ENCODE measurements around the gene PSMD3.

The PSMD3 gene

GRCh38 chr17:40019140-40019991, 38.8 kb downstream of the PSMD3 start:
- TF ChIP-seq GATA3 (IDR thresholded peaks at IDR 0.05; ENCODE audit: low read depth, low read length) (no peak), GATA2 (IDR thresholded peaks at IDR 0.05; ENCODE audit: low read depth, low read length) (no peak)

DNA sequence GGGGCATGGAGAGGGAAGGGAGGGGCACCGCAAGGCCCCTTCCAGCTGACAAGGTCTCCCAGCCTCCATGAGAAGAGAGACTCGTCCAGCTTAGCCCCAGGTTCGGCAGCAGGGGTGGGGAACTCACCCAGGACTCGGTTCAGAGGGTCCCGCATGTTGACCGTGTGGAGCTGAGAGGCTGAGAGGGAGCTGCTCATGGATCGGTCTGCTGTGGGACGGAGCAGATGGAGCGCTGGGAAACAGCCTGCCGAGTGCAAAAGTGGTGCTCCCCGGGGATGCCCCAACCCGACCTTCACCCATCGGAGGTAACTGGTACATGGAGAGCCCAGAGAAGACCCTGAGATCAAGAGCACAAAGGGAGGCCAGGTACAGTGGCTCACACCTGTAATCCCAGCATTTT, 39.5 kb downstream of the PSMD3 start:
- TF ChIP-seq GATA3 (IDR thresholded peaks at IDR 0.05; ENCODE audit: low read depth, low read length): no peak
- no peak for TF ChIP-seq GATA2 (IDR thresholded peaks at IDR 0.05; ENCODE audit: low read depth, low read length)

DNA sequence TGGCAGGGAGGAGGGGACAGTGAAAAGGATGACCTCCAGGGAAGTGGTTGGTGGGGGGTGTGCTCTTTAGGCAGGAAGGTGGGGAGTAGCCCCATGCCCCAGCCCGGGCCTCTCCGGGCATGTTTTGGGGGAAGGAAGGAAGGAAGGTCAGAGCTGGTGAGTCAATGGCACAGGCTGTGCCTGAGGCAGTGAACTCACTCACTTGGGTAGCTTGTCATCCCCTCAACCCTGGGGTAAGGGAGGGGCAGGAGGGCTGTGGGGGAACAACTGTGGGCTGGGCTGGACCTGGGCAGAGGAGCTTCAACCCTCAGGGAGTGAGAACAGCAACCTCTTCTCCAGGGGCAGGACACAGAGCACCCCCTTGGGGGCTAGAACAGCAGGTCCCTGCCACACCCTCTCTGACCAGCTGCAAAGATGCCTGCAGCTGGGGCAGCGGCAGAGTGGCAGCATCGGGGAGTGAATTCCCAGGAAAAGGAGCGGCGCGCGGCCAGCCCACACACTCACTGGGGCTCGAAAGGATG, 40.9 kb downstream of the PSMD3 start:
- TF ChIP-seq GATA2 (IDR thresholded peaks at IDR 0.05; ENCODE audit: low read depth, low read length) (no peak), GATA3 (IDR thresholded peaks at IDR 0.05; ENCODE audit: low read depth, low read length) (no peak)

DNA sequence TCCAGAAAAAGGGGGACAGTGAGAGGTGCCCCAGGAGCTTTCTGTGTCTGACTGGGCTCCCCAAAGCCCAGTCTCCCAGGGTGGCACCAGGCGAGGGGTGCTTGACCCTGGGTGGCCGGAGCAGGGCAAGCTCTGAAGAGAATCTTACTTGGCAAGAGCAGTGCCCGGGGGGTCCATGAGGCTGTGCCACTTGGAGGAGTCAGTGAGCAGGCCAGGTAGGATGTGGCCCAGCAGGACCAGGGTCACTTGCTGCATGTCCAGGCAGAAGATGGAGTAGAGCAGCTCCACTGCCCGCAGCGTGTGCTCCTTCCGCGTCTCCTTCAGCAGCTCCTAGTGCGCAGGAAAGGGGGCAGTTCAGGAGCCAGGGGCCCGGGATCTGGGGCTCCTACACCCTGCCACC, 41.9 kb downstream of the PSMD3 start:
- TF ChIP-seq GATA2 (IDR thresholded peaks at IDR 0.05; ENCODE audit: low read depth, low read length): no peak

DNA sequence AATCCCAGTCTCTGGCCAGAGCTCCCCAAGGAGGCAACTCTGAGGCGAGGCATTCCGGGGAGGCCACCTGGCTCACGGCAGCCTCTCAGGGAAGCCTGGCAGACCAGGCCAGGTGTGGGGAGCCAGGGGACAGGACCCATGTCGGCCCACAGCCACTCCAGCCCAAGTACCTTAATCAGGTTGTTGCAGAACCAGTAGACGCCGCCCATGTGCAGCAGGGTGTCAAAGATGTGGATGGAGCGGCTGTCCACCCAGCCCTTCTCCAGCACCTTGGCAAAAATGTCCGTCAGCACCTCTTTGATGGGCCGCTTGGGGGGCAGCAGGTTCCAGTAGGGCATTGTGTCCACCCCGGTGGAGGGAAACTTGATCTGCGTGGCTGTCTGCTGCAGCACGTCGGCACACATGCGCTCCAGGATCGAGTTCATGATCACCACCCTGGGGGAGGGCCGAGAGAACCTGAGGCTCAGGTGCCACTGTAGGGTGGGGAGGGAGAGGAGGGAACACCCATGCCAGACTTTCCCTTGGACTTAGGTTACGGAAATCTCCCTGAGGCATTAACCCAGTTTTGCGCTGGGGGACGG, 42.4 kb downstream of the PSMD3 start:
- TF ChIP-seq GATA3 (IDR thresholded peaks at IDR 0.05; ENCODE audit: low read depth, low read length) (no peak), GATA2 (IDR thresholded peaks at IDR 0.05; ENCODE audit: low read depth, low read length) (no peak)

DNA sequence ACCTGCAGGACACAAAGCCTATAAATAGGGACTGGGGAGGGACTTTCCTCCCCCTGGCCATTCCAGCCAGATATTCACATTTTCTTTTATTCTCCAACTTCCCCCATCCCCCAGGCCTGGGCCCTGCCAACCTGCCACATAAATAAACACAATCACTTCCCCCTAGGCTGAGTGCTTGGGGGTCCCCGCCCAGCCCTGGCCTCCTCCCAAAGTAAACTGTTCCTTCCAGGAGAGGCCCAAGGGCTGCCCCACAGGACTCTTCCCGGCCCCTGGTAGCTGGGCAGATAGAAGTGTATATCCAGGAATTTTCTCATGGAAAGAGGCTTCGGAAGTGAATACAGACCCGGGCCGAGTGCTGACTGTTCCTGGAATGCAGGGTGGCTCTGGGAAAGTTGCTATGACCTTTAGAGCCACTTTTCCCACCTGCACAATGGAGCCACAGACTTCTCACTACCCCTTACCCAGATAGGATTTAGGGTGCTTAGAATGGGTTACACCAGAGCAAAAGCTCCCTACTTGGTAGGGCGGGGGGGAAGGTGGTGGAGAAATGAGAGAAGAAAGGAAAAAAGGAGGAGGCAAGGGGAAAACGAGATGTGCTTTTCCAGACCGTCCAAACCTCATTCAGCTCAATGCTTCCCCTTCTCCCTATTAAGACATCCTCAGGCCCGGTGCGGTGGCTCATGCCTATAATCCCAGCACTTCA, 43.1 kb downstream of the PSMD3 start:
- TF ChIP-seq GATA3 (IDR thresholded peaks at IDR 0.05; ENCODE audit: low read depth, low read length): no peak
- no peak for TF ChIP-seq GATA2 (IDR thresholded peaks at IDR 0.05; ENCODE audit: low read depth, low read length)

- TF ChIP-seq GATA2 (IDR thresholded peaks at IDR 0.05; ENCODE audit: low read depth, low read length): no peak
- TF ChIP-seq GATA3 (IDR thresholded peaks at IDR 0.05; ENCODE audit: low read depth, low read length): no peak
Observed at GRCh38 chr17:40024901-40025300, 44.3 kb downstream of the PSMD3 start.

GRCh38 chr17:40025559-40025958, 45.0 kb downstream of the PSMD3 start:
- no peak for TF ChIP-seq GATA3 (IDR thresholded peaks at IDR 0.05; ENCODE audit: low read depth, low read length)
- no peak for TF ChIP-seq GATA2 (IDR thresholded peaks at IDR 0.05; ENCODE audit: low read depth, low read length)

- TF ChIP-seq GATA3 (IDR thresholded peaks at IDR 0.05; ENCODE audit: low read depth, low read length) (no peak), GATA2 (IDR thresholded peaks at IDR 0.05; ENCODE audit: low read depth, low read length) (no peak)
Observed at GRCh38 chr17:40025991-40026815, 45.6 kb downstream of the PSMD3 start.

GRCh38 chr17:40026816-40027613, 46.4 kb downstream of the PSMD3 start:
- TF ChIP-seq GATA2 (IDR thresholded peaks at IDR 0.05; ENCODE audit: low read depth, low read length): no peak
- no peak for TF ChIP-seq GATA3 (IDR thresholded peaks at IDR 0.05; ENCODE audit: low read depth, low read length)

DNA sequence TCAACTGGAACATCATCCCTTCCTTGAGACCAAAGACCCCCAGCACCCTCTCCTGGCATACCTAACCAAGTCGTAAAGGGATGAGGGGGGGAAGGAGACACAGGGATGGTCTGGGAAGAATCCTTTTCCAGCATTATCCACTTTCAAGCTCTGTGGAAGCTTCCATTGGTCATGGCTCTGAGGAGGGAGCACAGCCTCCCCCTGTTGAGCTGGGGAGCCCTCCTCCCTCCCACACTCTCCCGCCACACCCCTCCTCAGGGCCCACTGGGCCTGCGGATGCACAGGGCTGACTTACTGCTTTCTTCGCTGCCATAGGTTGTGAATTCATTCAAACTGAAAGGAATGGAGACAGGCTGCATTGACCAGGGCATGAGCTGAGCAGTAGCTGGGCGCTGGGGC, 47.0 kb downstream of the PSMD3 start:
- TF ChIP-seq GATA3 (IDR thresholded peaks at IDR 0.05; ENCODE audit: low read depth, low read length): no peak
- TF ChIP-seq GATA2 (IDR thresholded peaks at IDR 0.05; ENCODE audit: low read depth, low read length): no peak

- TF ChIP-seq GATA3 (IDR thresholded peaks at IDR 0.05; ENCODE audit: low read depth, low read length) (no peak), GATA2 (IDR thresholded peaks at IDR 0.05; ENCODE audit: low read depth, low read length) (no peak)
Observed at GRCh38 chr17:40028595-40028994, 48.0 kb downstream of the PSMD3 start.

DNA sequence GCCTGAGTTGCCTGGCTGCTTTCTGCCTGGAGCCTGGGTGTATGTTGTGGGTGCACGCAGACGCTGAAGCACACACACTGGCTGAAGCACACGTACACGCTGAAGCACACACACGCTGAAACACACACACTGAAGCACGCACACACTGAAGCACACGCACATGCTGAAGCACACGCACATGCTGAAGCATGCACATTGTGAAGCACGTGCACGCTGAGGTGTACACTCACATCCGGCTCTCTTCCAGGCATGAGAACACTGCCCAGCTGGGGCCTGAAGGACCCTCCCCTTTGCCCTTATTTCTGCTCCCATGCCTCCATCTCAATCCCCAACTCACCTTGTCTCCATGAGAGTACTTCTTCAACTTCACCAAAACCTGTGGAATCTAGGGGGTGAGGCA, 51.1 kb downstream of the PSMD3 start:
- TF ChIP-seq GATA3 (IDR thresholded peaks at IDR 0.05; ENCODE audit: low read depth, low read length) (no peak), GATA2 (IDR thresholded peaks at IDR 0.05; ENCODE audit: low read depth, low read length) (no peak)

Data from SH-SY5Y (cell line).